HEK293T (cell line): ENCODE data around the gene GRID1.

ENCODE experiments used
- CTCF ChIA-PET: fragments of 350-600 bp; formaldehyde crosslinking; extraction: SDS; loops from one replicate; lab custom pipeline; 2021; ENCODE audit warnings: antibody characterized with exemption, inconsistent platforms; lab: Yijun Ruan, JAX
- POLR2A ChIA-PET: fragments of 350-600 bp; formaldehyde crosslinking; extraction: SDS; loops from one replicate; lab custom pipeline; 2020; ENCODE audit warnings: antibody characterized with exemption, inconsistent platforms; lab: Yijun Ruan, JAX
- DNase-seq: peaks from one replicate; pipeline ENCODE4 v3.0.0; 2012; ENCODE audit warnings: mixed read lengths; ENCODE audit errors: extremely low spot score
- ARNT ChIP-seq: fragments of 450-650 bp; IDR thresholded peaks from 2 replicates; pipeline ENCODE4 v1.6.1; 2017; ENCODE audit warnings: mild to moderate bottlenecking
- BHLHE40 ChIP-seq: fragments of 450-650 bp; IDR thresholded peaks from 2 replicates; pipeline ENCODE4 v1.6.1; 2016; ENCODE audit warnings: mild to moderate bottlenecking, moderate library complexity, borderline replicate concordance
- CTBP1 ChIP-seq: fragments of 450-650 bp; IDR thresholded peaks from 2 replicates; pipeline ENCODE4 v1.6.1; 2016; ENCODE audit warnings: borderline replicate concordance
- ELF4 ChIP-seq: fragments of 450-650 bp; IDR thresholded peaks from 2 replicates; pipeline ENCODE4 v1.6.1; 2017; ENCODE audit warnings: antibody characterized with exemption
- FOXA1 ChIP-seq: fragments of 450-650 bp; IDR thresholded peaks from 2 replicates; pipeline ENCODE4 v1.6.1; 2016; ENCODE audit warnings: mild to moderate bottlenecking
- FOXK2 ChIP-seq: fragments of 450-650 bp; IDR thresholded peaks from 2 replicates; pipeline ENCODE4 v1.6.1; 2016; ENCODE audit warnings: mild to moderate bottlenecking
- FOXM1 ChIP-seq: fragments of 450-650 bp; IDR thresholded peaks from 2 replicates; pipeline ENCODE4 v1.6.1; 2017; ENCODE audit warnings: mild to moderate bottlenecking, borderline replicate concordance
- HDGF ChIP-seq: fragments of 450-650 bp; IDR thresholded peaks from 2 replicates; pipeline ENCODE4 v1.6.1; 2017; ENCODE audit warnings: antibody characterized with exemption, borderline replicate concordance
- L3MBTL2 ChIP-seq: fragments of 450-650 bp; conservative IDR thresholded peaks from 2 replicates; pipeline ENCODE4 v1.6.1; 2016; ENCODE audit warnings: mild to moderate bottlenecking
- LEF1 ChIP-seq: fragments of 450-650 bp; IDR thresholded peaks from 2 replicates; pipeline ENCODE4 v1.6.1; 2017; ENCODE audit warnings: mild to moderate bottlenecking, borderline replicate concordance
- NFRKB ChIP-seq: fragments of 450-650 bp; IDR thresholded peaks from 2 replicates; pipeline ENCODE4 v1.6.1; 2016; ENCODE audit warnings: mild to moderate bottlenecking, moderate library complexity
- PKNOX1 ChIP-seq: fragments of 450-650 bp; IDR thresholded peaks from 2 replicates; pipeline ENCODE4 v1.6.1; 2016
- SP1 ChIP-seq: fragments of 450-650 bp; IDR thresholded peaks from 2 replicates; pipeline ENCODE4 v1.6.1; 2017
- SUZ12 ChIP-seq: fragments of 450-650 bp; IDR thresholded peaks from 2 replicates; pipeline ENCODE4 v1.6.1; 2016; ENCODE audit warnings: mild to moderate bottlenecking
- TARDBP ChIP-seq: fragments of 450-650 bp; IDR thresholded peaks from 2 replicates; pipeline ENCODE4 v1.6.1; 2016
- ZNF384 ChIP-seq: fragments of 450-650 bp; IDR thresholded peaks from 2 replicates; pipeline ENCODE4 v1.6.1; 2016

The GRID1 gene

GRCh38 chr10:85901599-85901998 is 465.0 kb downstream of the GRID1 start:
- POLR2A ChIA-PET: no interaction called here
- CTCF ChIA-PET: no interaction called here
- TF ChIP-seq NFRKB (no peak), TARDBP (no peak), PKNOX1 (no peak), ARNT (no peak), CTBP1 (no peak), ELF4 (no peak), HDGF (no peak)
- DNase-seq: no peak

GRCh38 chr10:85900487-85900886 is 466.1 kb downstream of the GRID1 start:
- TF ChIP-seq ARNT (no peak), SP1 (no peak), CTBP1 (no peak), ELF4 (no peak), HDGF (no peak), FOXM1 (no peak), SUZ12 (no peak), L3MBTL2 (no peak), PKNOX1 (no peak), FOXA1 (no peak), TARDBP (no peak), FOXK2 (no peak), LEF1 (no peak), BHLHE40 (no peak), NFRKB (no peak), ZNF384 (no peak)
- CTCF ChIA-PET: no interaction called here
- POLR2A ChIA-PET: no interaction called here
- DNase-seq: no peak

- POLR2A ChIA-PET: no interaction called here
- no peak for DNase-seq
- TF ChIP-seq ARNT (no peak), FOXM1 (no peak), TARDBP (no peak), PKNOX1 (no peak), ZNF384 (no peak), L3MBTL2 (no peak), BHLHE40 (no peak), LEF1 (no peak), FOXK2 (no peak), CTBP1 (no peak), FOXA1 (no peak), SUZ12 (no peak), SP1 (no peak), NFRKB (no peak)
- CTCF ChIA-PET: no interaction called here
Measured at GRCh38 chr10:85900061-85900460, 466.5 kb downstream of the GRID1 start.

GRCh38 chr10:85891472-85891871 is 475.1 kb downstream of the GRID1 start:
- TF ChIP-seq TARDBP: no peak
- TF ChIP-seq ELF4: no peak
- TF ChIP-seq PKNOX1: no peak
- no peak for TF ChIP-seq NFRKB
- no peak for TF ChIP-seq FOXK2
- TF ChIP-seq FOXM1: no peak
- TF ChIP-seq BHLHE40: no peak
- no peak for TF ChIP-seq FOXA1
- no peak for TF ChIP-seq ZNF384
- no peak for TF ChIP-seq SUZ12
- CTCF ChIA-PET: no interaction called here
- POLR2A ChIA-PET: no interaction called here

GRCh38 chr10:85888559-85888958 is 478.0 kb downstream of the GRID1 start:
- POLR2A ChIA-PET: no interaction called here
- CTCF ChIA-PET: no interaction called here
- TF ChIP-seq FOXA1: no peak
- TF ChIP-seq FOXK2: no peak
- TF ChIP-seq PKNOX1: no peak
- no peak for TF ChIP-seq SUZ12
- no peak for TF ChIP-seq TARDBP
- TF ChIP-seq BHLHE40: no peak
- DNase-seq: no peak

More at GRCh38 chr10:85891472-85891871, 475.1 kb downstream of the GRID1 start:
- DNase-seq: no peak

- TF ChIP-seq FOXA1 (no peak), L3MBTL2 (no peak), ZNF384 (no peak), FOXM1 (no peak), NFRKB (no peak), ARNT (no peak), HDGF (no peak), CTBP1 (no peak), ELF4 (no peak), TARDBP (no peak), LEF1 (no peak), BHLHE40 (no peak), PKNOX1 (no peak), FOXK2 (no peak), SP1 (no peak), SUZ12 (no peak)
- POLR2A ChIA-PET: no interaction called here
- DNase-seq: no peak
- CTCF ChIA-PET: no interaction called here
Measured at GRCh38 chr10:85888004-85888403, 478.6 kb downstream of the GRID1 start.
